ENCODE measurements around the gene RABGAP1L. TPM values are rescaled to one million over a fixed set of nuclear protein-coding genes. Genes with fewer than 3 reads are reported as not detected.

RABGAP1L gene
- total RNA-seq, 4 donors from 2014 or later = 70.5 to 100 (median 92.6) TPM

DNA sequence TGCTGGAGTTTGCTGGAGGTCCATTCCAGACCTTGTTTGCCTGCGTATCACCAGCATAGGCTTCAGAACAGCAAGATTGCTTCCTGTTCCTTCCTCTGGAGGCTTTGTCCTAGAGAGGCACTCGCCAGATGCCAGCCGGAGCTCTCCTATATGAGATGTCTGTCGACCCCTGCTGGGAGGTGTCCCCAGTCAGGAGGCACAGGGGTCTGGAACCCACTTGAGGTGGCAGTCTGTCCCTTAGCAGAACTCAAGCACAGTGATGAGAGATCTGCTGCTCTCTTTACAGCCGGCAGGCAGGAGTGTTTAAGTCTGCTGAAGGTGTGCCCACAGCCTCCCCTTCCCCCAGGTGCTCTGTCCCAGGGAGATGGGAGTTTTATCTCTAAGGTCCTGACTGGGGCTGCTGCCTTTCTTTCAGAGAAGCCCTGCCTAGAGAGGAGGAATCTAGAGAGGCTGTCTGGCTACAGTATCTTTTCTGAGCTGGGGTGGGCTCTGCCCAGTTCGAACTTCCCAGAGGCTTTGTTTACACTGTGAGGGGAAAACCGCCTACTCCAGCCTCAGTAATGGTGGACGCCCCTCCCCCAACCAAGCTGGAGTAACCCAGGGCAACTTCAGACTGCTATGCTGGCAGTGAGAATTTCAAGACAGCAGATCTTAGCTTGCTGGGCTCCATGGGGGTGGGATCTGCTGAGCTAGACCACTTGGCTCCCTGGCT lies 493.4 kb downstream of the RABGAP1L start:
- WGBS, 2 donors = 55 to 60% methylated on average over 8 of the region's 8 CpGs
- Histone ChIP-seq H3K4me3 (replicated peaks in 1 of 3) (no peak overlapping the region), H3K27me3 (no peaks in the 10 kb centered on the region), H3K36me3 (no peaks in the 10 kb centered on the region), H3K9me3 (no peaks in the 10 kb centered on the region), H3K27ac (no peak overlapping the region), H3K4me1 (no peaks in the 10 kb centered on the region)
- TF ChIP-seq POLR2A (IDR thresholded peaks at IDR 0.05) = no peak
- no peak for TF ChIP-seq CTCF (IDR thresholded peaks at IDR 0.05)
- no peak for DNase-seq
- intact Hi-C loops (cut with DNase I) = no loop called here

GRCh38 chr1:174654560-174654959 lies 495.2 kb downstream of the RABGAP1L start:
- DNase-seq = no peak
- intact Hi-C loops (cut with DNase I) = no loop called here

GRCh38 chr1:174656409-174657059 lies 497.2 kb downstream of the RABGAP1L start:
- Histone ChIP-seq H3K27ac (no peak overlapping the region), H3K9me3 (no peaks in the 10 kb centered on the region), H3K27me3 (no peaks in the 10 kb centered on the region), H3K36me3 (no peaks in the 10 kb centered on the region), H3K4me3 (replicated peaks in 1 of 3) (no peak overlapping the region), H3K4me1 (no peaks in the 10 kb centered on the region)
- WGBS, 2 donors = 87 to 90% methylated on average over 1 of the region's 1 CpG
- DNase-seq = no peak
- TF ChIP-seq CTCF (IDR thresholded peaks at IDR 0.05) = no peak
- TF ChIP-seq POLR2A (IDR thresholded peaks at IDR 0.05) = no peak
- intact Hi-C loops (cut with DNase I) = no loop called here

More at GRCh38 chr1:174654560-174654959, 495.2 kb downstream of the RABGAP1L start:
- H3K9me3 ChIP-seq = no peaks in the 10 kb centered on the region
- H3K27me3 ChIP-seq = no peaks in the 10 kb centered on the region
- no peak overlapping the region for H3K4me3 ChIP-seq (replicated peaks in 1 of 3)
- H3K27ac ChIP-seq = no peak overlapping the region
- no peaks in the 10 kb centered on the region for H3K4me1 ChIP-seq
- no peak for TF ChIP-seq CTCF (IDR thresholded peaks at IDR 0.05)
- TF ChIP-seq POLR2A (IDR thresholded peaks at IDR 0.05) = no peak
- no peaks in the 10 kb centered on the region for H3K36me3 ChIP-seq

- Histone ChIP-seq H3K27me3 (no peaks in the 10 kb centered on the region), H3K4me3 (replicated peaks in 1 of 3) (no peak overlapping the region), H3K36me3 (no peaks in the 10 kb centered on the region), H3K27ac (no peak overlapping the region), H3K9me3 (no peaks in the 10 kb centered on the region), H3K4me1 (no peaks in the 10 kb centered on the region)
- intact Hi-C loops (cut with DNase I) = no loop called here
- no peak for DNase-seq
- TF ChIP-seq CTCF (IDR thresholded peaks at IDR 0.05) = no peak
- no peak for TF ChIP-seq POLR2A (IDR thresholded peaks at IDR 0.05)
These were observed 498.1 kb downstream of the RABGAP1L start for GRCh38 chr1:174657411-174657810.

DNA sequence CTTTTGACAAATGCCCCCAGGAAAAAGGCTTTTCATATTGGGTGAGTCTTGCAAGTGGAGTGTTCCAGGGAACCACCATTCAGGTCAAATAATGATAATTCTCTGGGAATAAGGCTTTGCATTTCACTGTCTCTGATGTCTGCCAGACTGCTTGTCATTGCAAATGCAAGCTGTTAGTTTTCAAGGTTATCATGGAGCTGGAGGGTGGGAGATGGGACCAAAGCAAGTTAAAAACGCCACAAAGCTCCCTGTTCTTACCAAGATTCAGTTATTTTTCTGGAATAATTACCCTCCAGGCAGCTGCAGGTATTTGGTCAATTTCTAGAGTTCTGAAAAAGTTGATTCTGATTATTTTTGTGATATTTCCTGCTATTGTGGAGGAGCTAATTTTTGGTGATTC lies 498.6 kb downstream of the RABGAP1L start:
- Histone ChIP-seq H3K9me3 (no peaks in the 10 kb centered on the region), H3K4me1 (no peaks in the 10 kb centered on the region), H3K27me3 (no peaks in the 10 kb centered on the region), H3K4me3 (replicated peaks in 1 of 3) (no peak overlapping the region), H3K36me3 (no peaks in the 10 kb centered on the region), H3K27ac (no peak overlapping the region)
- 78 to 84% methylated on average over 1 of the region's 1 CpG for WGBS, 2 donors
- TF ChIP-seq CTCF (IDR thresholded peaks at IDR 0.05) = no peak
- no peak for TF ChIP-seq POLR2A (IDR thresholded peaks at IDR 0.05)
- intact Hi-C loops (cut with DNase I) = no loop called here
- DNase-seq = no peak

All from thyroid gland (tissue), 4 donors.